ENCODE data around the gene COL15A1.

Gene COL15A1

DNA sequence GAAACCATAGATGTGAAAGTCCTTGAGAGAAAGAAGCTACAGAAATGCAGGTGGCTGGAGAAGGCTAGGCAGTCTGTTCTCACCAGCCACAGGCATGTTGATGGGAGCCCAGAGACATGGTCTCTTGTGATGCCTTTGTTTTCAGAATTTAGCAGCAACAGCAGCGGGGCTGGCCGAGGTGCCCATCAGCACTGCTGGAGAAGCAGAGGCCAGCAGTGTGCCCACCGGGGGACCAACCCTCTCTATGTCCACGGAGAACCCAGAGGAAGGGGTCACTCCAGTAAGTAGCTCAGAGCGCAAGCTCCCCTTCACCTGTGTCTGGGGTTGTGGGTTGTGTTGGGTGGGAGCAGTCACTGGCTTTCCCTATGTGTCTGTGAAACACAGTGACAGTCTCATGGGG, 59.6 kb downstream of the COL15A1 start:
- H3K79me1 ChIP-seq (ENCODE audit: low read length): peaks cover 10% of the 10 kb centered on the region
- H3K18ac ChIP-seq (ENCODE audit: low read length): no peak overlapping the region
- H3K4ac ChIP-seq (ENCODE audit: low read depth, low read length): no peak overlapping the region
- no peak overlapping the region for H2BK12ac ChIP-seq (ENCODE audit: low read length)
- H3K79me2 ChIP-seq (ENCODE audit: control insufficient read depth, insufficient read depth, low read length, poor library complexity): no peaks in the 10 kb centered on the region
- no peak overlapping the region for H3K27ac ChIP-seq (ENCODE audit: low read depth, low read length)
- no peak overlapping the region for H4K12ac ChIP-seq (ENCODE audit: low read depth, low read length)
- H3K9me3 ChIP-seq (ENCODE audit: insufficient read depth, low read depth, low read length): peaks cover 5% of the 10 kb centered on the region
- DNase-seq: no peak
- H2AK5ac ChIP-seq (ENCODE audit: low read length): peak overlapping the region; percentile 4
- H2AFZ ChIP-seq (ENCODE audit: insufficient read depth, low read length, poor library complexity): no peak overlapping the region
- no peaks in the 10 kb centered on the region for H3K27me3 ChIP-seq (ENCODE audit: insufficient read depth, low read length)
- WGBS (ENCODE audit: extremely low coverage, insufficient coverage, insufficient read length): no CpG with 5 or more reads among the region's 5 CpGs
- H2BK120ac ChIP-seq (ENCODE audit: insufficient read depth, low read length, poor library complexity): no peak overlapping the region
- H2BK5ac ChIP-seq (ENCODE audit: low read depth, low read length, poor library complexity): no peak overlapping the region
- H3K4me2 ChIP-seq (ENCODE audit: low read length): no peak overlapping the region
- H3K23ac ChIP-seq (ENCODE audit: low read length): no peak overlapping the region
- peak overlapping the region; percentile 20 for H4K91ac ChIP-seq (ENCODE audit: low read depth, low read length)
- no peak overlapping the region for H3K14ac ChIP-seq (ENCODE audit: low read length)
- no peak overlapping the region for H4K8ac ChIP-seq (ENCODE audit: low read depth, low read length)
- no peak overlapping the region for H3K4me3 ChIP-seq (ENCODE audit: low read depth, low read length)
- H3K4me1 ChIP-seq (ENCODE audit: control insufficient read depth in 1 of 2, insufficient read depth in 2 of 2, low read length in 2 of 2): peaks cover 5 to 15% of the 10 kb centered on the region in 2 experiments
- no peaks in the 10 kb centered on the region for H3K36me3 ChIP-seq (ENCODE audit: control insufficient read depth in 1 of 2, insufficient read depth in 2 of 2, low read length in 2 of 2)
- H3K9ac ChIP-seq (ENCODE audit: low read length): no peak overlapping the region

- H3K9me3 ChIP-seq (ENCODE audit: insufficient read depth, low read depth, low read length): peaks cover 5% of the 10 kb centered on the region
- peak overlapping the region; percentile 20 for H2AK5ac ChIP-seq (ENCODE audit: low read length)
- H3K36me3 ChIP-seq (ENCODE audit: control insufficient read depth in 1 of 2, insufficient read depth in 2 of 2, low read length in 2 of 2): no peaks in the 10 kb centered on the region
- H3K23ac ChIP-seq (ENCODE audit: low read length): no peak overlapping the region
- no peak overlapping the region for H3K9ac ChIP-seq (ENCODE audit: low read length)
- no peak overlapping the region for H4K8ac ChIP-seq (ENCODE audit: low read depth, low read length)
- H3K79me1 ChIP-seq (ENCODE audit: low read length): peaks cover 10% of the 10 kb centered on the region
- no peak for DNase-seq
- no peak overlapping the region for H2BK120ac ChIP-seq (ENCODE audit: insufficient read depth, low read length, poor library complexity)
- H2BK12ac ChIP-seq (ENCODE audit: low read length): peak overlapping the region; percentile 17
- no peak overlapping the region for H2BK5ac ChIP-seq (ENCODE audit: low read depth, low read length, poor library complexity)
- WGBS (ENCODE audit: extremely low coverage, insufficient coverage, insufficient read length): no CpG with 5 or more reads among the region's 5 CpGs
- peaks cover 5 to 15% of the 10 kb centered on the region in 2 experiments for H3K4me1 ChIP-seq (ENCODE audit: control insufficient read depth in 1 of 2, insufficient read depth in 2 of 2, low read length in 2 of 2)
- no peaks in the 10 kb centered on the region for H3K27me3 ChIP-seq (ENCODE audit: insufficient read depth, low read length)
- no peak overlapping the region for H2AFZ ChIP-seq (ENCODE audit: insufficient read depth, low read length, poor library complexity)
- no peak overlapping the region for H4K12ac ChIP-seq (ENCODE audit: low read depth, low read length)
- H3K79me2 ChIP-seq (ENCODE audit: control insufficient read depth, insufficient read depth, low read length, poor library complexity): no peaks in the 10 kb centered on the region
- H4K91ac ChIP-seq (ENCODE audit: low read depth, low read length): no peak overlapping the region
- H3K14ac ChIP-seq (ENCODE audit: low read length): no peak overlapping the region
- no peak overlapping the region for H3K27ac ChIP-seq (ENCODE audit: low read depth, low read length)
- no peak overlapping the region for H3K4me2 ChIP-seq (ENCODE audit: low read length)
- H3K4ac ChIP-seq (ENCODE audit: low read depth, low read length): no peak overlapping the region
- H3K4me3 ChIP-seq (ENCODE audit: low read depth, low read length): no peak overlapping the region
- H3K18ac ChIP-seq (ENCODE audit: low read length): no peak overlapping the region
Observed at GRCh38 chr9:99004115-99004514, 60.4 kb downstream of the COL15A1 start.

DNA sequence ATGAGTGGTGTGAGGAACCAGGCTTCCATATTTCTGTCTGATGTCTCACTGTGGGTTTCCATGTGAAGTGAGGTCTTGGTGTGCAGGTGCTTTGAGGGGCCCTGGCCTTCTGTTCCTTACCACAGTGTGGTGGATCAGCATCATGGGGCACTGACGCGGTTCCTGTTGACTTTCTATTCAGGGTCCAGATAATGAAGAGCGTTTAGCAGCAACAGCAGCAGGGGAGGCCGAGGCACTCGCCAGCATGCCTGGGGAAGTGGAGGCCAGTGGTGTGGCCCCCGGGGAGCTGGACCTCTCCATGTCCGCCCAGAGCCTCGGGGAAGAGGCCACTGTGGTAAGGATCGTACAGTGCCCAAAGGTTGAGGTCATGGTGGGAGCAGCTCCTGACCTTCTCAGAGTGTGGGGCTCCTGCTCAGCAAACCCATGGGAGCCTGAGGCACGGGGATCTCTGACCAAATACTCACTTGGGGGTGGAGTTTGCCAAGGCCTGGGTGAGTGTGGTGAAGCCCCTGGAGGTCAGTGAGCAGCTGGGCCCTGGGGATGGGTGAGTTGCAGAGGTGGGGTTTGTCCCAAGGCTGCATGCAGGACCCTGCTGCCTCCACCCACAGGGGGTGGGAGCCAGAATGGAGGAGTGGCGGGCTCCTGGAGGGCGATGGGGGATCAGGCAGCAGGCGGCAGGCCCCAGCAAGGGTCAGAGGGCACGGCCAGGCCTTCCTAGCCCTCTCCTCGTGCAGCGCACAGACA, 61.2 kb downstream of the COL15A1 start:
- Histone ChIP-seq H3K4ac (ENCODE audit: low read depth, low read length) (no peak overlapping the region), H3K27ac (ENCODE audit: low read depth, low read length) (no peak overlapping the region), H3K4me3 (ENCODE audit: low read depth, low read length) (no peak overlapping the region), H3K14ac (ENCODE audit: low read length) (peak overlapping the region; percentile 68), H3K36me3 (ENCODE audit: control insufficient read depth in 1 of 2, insufficient read depth in 2 of 2, low read length in 2 of 2) (no peaks in the 10 kb centered on the region), H2BK120ac (ENCODE audit: insufficient read depth, low read length, poor library complexity) (peak overlapping the region; percentile 15), H4K12ac (ENCODE audit: low read depth, low read length) (no peak overlapping the region), H2BK5ac (ENCODE audit: low read depth, low read length, poor library complexity) (peak overlapping the region; percentile 19), H2BK12ac (ENCODE audit: low read length) (peak overlapping the region; percentile 47), H3K18ac (ENCODE audit: low read length) (no peak overlapping the region), H3K23ac (ENCODE audit: low read length) (no peak overlapping the region), H2AK5ac (ENCODE audit: low read length) (peak overlapping the region; percentile 28), H3K9ac (ENCODE audit: low read length) (no peak overlapping the region), H3K79me1 (ENCODE audit: low read length) (peaks cover 10% of the 10 kb centered on the region), H3K4me1 (ENCODE audit: control insufficient read depth in 1 of 2, insufficient read depth in 2 of 2, low read length in 2 of 2) (peaks cover 5 to 15% of the 10 kb centered on the region in 2 experiments), H3K9me3 (ENCODE audit: insufficient read depth, low read depth, low read length) (peaks cover 5% of the 10 kb centered on the region), H3K27me3 (ENCODE audit: insufficient read depth, low read length) (no peaks in the 10 kb centered on the region), H3K4me2 (ENCODE audit: low read length) (no peak overlapping the region), H2AFZ (ENCODE audit: insufficient read depth, low read length, poor library complexity) (no peak overlapping the region), H4K91ac (ENCODE audit: low read depth, low read length) (peak overlapping the region; percentile 15), H3K79me2 (ENCODE audit: control insufficient read depth, insufficient read depth, low read length, poor library complexity) (no peaks in the 10 kb centered on the region), H4K8ac (ENCODE audit: low read depth, low read length) (no peak overlapping the region)
- WGBS (ENCODE audit: extremely low coverage, insufficient coverage, insufficient read length): no CpG with 5 or more reads among the region's 16 CpGs
- no peak for DNase-seq

DNA sequence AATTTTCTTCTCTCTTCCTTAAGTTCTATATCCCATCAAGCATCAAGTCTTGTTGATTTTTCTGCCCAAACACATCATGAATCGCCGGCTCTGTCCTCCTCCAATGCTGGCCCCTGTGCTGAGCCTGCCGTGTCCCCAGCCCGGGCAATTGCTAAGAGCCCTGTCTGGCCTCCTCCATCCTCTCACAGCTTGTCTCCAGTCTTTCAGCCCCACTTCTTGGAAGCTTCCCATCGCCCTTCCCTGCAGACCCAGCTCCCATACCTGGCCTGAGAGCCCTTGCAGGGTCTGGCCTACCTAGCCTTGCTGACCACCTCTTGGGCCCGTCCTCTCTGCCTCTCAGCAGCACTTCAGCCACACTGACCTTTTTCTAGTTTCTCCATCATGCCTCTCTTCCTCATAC, 61.9 kb downstream of the COL15A1 start:
- H3K27ac ChIP-seq (ENCODE audit: low read depth, low read length): no peak overlapping the region
- no peak overlapping the region for H4K12ac ChIP-seq (ENCODE audit: low read depth, low read length)
- no peaks in the 10 kb centered on the region for H3K79me2 ChIP-seq (ENCODE audit: control insufficient read depth, insufficient read depth, low read length, poor library complexity)
- H3K27me3 ChIP-seq (ENCODE audit: insufficient read depth, low read length): no peaks in the 10 kb centered on the region
- peak overlapping the region; percentile 89 for H2AK5ac ChIP-seq (ENCODE audit: low read length)
- no peak overlapping the region for H3K4me2 ChIP-seq (ENCODE audit: low read length)
- no peak overlapping the region for H3K4ac ChIP-seq (ENCODE audit: low read depth, low read length)
- no peak for DNase-seq
- H2BK120ac ChIP-seq (ENCODE audit: insufficient read depth, low read length, poor library complexity): peak overlapping the region; percentile 84
- no peak overlapping the region for H2AFZ ChIP-seq (ENCODE audit: insufficient read depth, low read length, poor library complexity)
- H3K36me3 ChIP-seq (ENCODE audit: control insufficient read depth in 1 of 2, insufficient read depth in 2 of 2, low read length in 2 of 2): no peaks in the 10 kb centered on the region
- no peak overlapping the region for H2BK5ac ChIP-seq (ENCODE audit: low read depth, low read length, poor library complexity)
- H3K14ac ChIP-seq (ENCODE audit: low read length): peak overlapping the region; percentile 16
- no peak overlapping the region for H3K18ac ChIP-seq (ENCODE audit: low read length)
- WGBS (ENCODE audit: extremely low coverage, insufficient coverage, insufficient read length): no CpG with 5 or more reads among the region's 6 CpGs
- H3K23ac ChIP-seq (ENCODE audit: low read length): no peak overlapping the region
- H3K4me1 ChIP-seq (ENCODE audit: control insufficient read depth in 1 of 2, insufficient read depth in 2 of 2, low read length in 2 of 2): peaks cover 5 to 15% of the 10 kb centered on the region in 2 experiments
- peak overlapping the region; percentile 82 for H2BK12ac ChIP-seq (ENCODE audit: low read length)
- peaks cover 13% of the 10 kb centered on the region for H3K79me1 ChIP-seq (ENCODE audit: low read length)
- no peak overlapping the region for H4K8ac ChIP-seq (ENCODE audit: low read depth, low read length)
- H3K9ac ChIP-seq (ENCODE audit: low read length): no peak overlapping the region
- peak overlapping the region; percentile 63 for H4K91ac ChIP-seq (ENCODE audit: low read depth, low read length)
- no peak overlapping the region for H3K4me3 ChIP-seq (ENCODE audit: low read depth, low read length)
- peaks cover 5% of the 10 kb centered on the region for H3K9me3 ChIP-seq (ENCODE audit: insufficient read depth, low read depth, low read length)

All from trophoblast cell (in vitro differentiated cells and primary cell).